Left lung (tissue), 10 donors: ENCODE measurements around the gene MCM10. TPM values are rescaled to one million over a fixed set of nuclear protein-coding genes. Genes with fewer than 3 reads are reported as not detected.

Source experiments
- ATAC-seq: fragments of 200-7000 bp; cut with Tn5 transposase; one replicate; pipeline ENCODE4 v1.9.1; 2020; ENCODE audit warnings: moderate library complexity
- DNase-seq, 4 donors: peaks; one replicate each; pipeline ENCODE4 v3.0.0-alpha.2; 2013 to 2020
- H3K27ac ChIP-seq, 2 donors: fragments of 200-600 bp; sonication (generic) in 1 of 2; one replicate each; pipeline versions ENCODE4 v1.5.0 to v1.8.0; 2020 to 2021
- H3K27me3 ChIP-seq, 2 donors: fragments of 200-600 bp; sonication (generic) in 1 of 2; one replicate each; pipeline versions ENCODE4 v1.5.0 to v1.8.0; 2020 to 2021
- H3K36me3 ChIP-seq, 2 donors: fragments of 200-600 bp; sonication (generic) in 1 of 2; one replicate each; pipeline versions ENCODE4 v1.5.0 to v1.8.0; 2020 to 2021
- H3K4me1 ChIP-seq, 2 donors: fragments of 200-600 bp; one replicate each; pipeline ENCODE4 v1.8.0; 2021
- H3K4me3 ChIP-seq, 2 donors: fragments of 200-600 bp; sonication (generic) in 1 of 2; one replicate each; pipeline versions ENCODE4 v1.5.0 to v1.8.0; 2020 to 2021; ENCODE audit warnings: mild to moderate bottlenecking in 1 of 2
- H3K9me3 ChIP-seq, 2 donors: fragments of 200-600 bp; sonication (generic) in 1 of 2; one replicate each; pipeline versions ENCODE4 v1.5.0 to v1.8.0; 2020 to 2021
- CTCF ChIP-seq, 2 donors: fragments of 200-600 bp; sonication (generic) in 1 of 2; IDR thresholded peaks; one replicate each; pipeline versions ENCODE4 v1.5.0 to v1.8.0; 2021; ENCODE audit warnings: antibody characterized with exemption in 2 of 2
- intact Hi-C, 2 donors: fragments of 100-400 bp; cut with DNase I; formaldehyde crosslinking; loops; one replicate each; pipeline versions ENCODE4 v1.11.2 to v1.14.2; 2022
- polyA plus RNA-seq, 6 donors: library from polyadenylated mRNA; unstranded; fragments of 120-200 nt; gene quantifications; one replicate each; pipeline ENCODE4 v1.2.1, GENCODE V29; 2013; ENCODE audit not compliant: insufficient read length in 6 of 6
- total RNA-seq, 2 donors: library from RNA; stranded (reverse); fragmentation: NEBNext Ultra II Directional; extraction: Animal tissue kit (Norgen Biotek cat#: 25700); gene quantifications; one replicate each; pipeline ENCODE4 v1.2.1, GENCODE V29; 2021
- donor health status: DM: no; HTN: yes; CAD: no.
- donor health status: DM: no; HTN: no; CAD: no.

MCM10 gene
- total and polyA plus RNA-seq, 8 donors, result 4.2 to 13.1 (median 9.2) TPM

GRCh38 chr10:13253726-13254125, 92.4 kb downstream of the MCM10 start:
- DNase-seq (no peak), ATAC-seq (no peak)
- intact Hi-C loops, result no loop called here
- no peaks in the 10 kb centered on the region for H3K27me3 ChIP-seq
- no peak overlapping the region for H3K27ac ChIP-seq
- H3K9me3 ChIP-seq, result no peaks in the 10 kb centered on the region
- no peak for TF ChIP-seq CTCF (IDR thresholded peaks at IDR 0.05)
- H3K4me1 ChIP-seq, result no peaks in the 10 kb centered on the region
- no peak overlapping the region for H3K4me3 ChIP-seq
- H3K36me3 ChIP-seq, result no peaks in the 10 kb centered on the region

DNA sequence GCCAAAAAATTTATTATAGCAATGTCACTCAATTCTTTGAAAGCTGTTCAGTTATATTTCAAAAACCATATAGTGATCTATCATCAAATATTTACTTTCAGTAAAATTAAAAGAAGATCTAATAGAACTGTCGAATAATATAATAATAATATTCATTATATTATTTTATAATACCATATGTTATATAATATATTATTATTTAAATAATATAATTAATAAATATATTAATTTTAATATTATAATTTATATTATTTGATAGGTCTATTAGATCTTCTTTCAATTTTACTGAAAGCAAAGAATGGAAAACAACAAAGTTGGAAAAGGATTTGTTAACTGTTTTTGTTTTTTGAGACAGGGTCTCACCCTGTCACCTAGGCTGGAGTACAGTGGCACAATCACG, 95.3 kb downstream of the MCM10 start:
- H3K4me3 ChIP-seq, result no peak overlapping the region
- no peaks in the 10 kb centered on the region for H3K4me1 ChIP-seq
- intact Hi-C loops, result no loop called here
- ATAC-seq, result no peak
- peaks cover 0 to 4% of the 10 kb centered on the region in 2 donors for H3K9me3 ChIP-seq
- no peak overlapping the region for H3K27ac ChIP-seq
- no peaks in the 10 kb centered on the region for H3K36me3 ChIP-seq
- no peaks in the 10 kb centered on the region for H3K27me3 ChIP-seq
- no peak for DNase-seq
- no peak for TF ChIP-seq CTCF (IDR thresholded peaks at IDR 0.05)

DNA sequence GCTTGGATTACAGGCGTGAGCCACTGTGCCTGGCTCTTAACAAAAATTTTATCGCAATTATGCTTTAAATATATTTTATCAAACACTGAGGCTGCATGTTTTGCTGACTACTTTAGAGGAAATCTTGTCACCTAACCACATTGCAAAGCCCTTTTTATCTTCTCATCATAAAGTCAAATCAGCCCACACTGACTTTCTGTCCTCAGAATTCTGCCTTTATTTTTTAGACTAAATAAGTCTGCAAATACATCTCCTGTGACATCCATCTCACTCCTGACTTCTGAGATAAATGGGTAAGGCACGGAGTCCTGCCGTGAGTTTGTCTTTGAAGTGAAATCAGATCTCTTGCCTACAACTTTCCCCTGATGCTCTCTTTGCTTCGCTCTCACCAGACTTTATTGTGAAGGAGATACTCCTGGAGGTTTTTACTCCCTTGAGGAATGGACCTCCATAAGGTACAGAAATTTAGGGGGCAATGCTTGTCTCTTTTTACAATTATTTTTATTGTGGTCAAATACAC, 96.3 kb downstream of the MCM10 start:
- intact Hi-C loops, result no loop called here
- Histone ChIP-seq H3K36me3 (no peaks in the 10 kb centered on the region), H3K27ac (no peak overlapping the region), H3K9me3 (peaks cover 0 to 4% of the 10 kb centered on the region in 2 donors), H3K27me3 (no peaks in the 10 kb centered on the region), H3K4me1 (no peaks in the 10 kb centered on the region), H3K4me3 (no peak overlapping the region)
- no peak for ATAC-seq
- no peak for TF ChIP-seq CTCF (IDR thresholded peaks at IDR 0.05)
- no peak for DNase-seq

Other genes with a start within 250 kb of the MCM10 start
- 1 to 10 TPM; 7.6 to 7.8 TPM for gene CCDC3, start 159.8 kb upstream of the MCM10 start, total RNA-seq
- 10 to 100 TPM in 1 of 6 donors, 1 to 10 TPM in 5; 6.0 to 11.8 (median 8.7) TPM for gene CCDC3, start 159.8 kb upstream of the MCM10 start, polyA plus RNA-seq
- 10 to 100 TPM; 45.8 to 51.3 TPM for gene OPTN, start 61.4 kb upstream of the MCM10 start, total RNA-seq
- gene OPTN, start 61.4 kb upstream of the MCM10 start, polyA plus RNA-seq, result 10 to 100 TPM; 36.0 to 41.8 (median 36.8) TPM
- not detected for gene UCMA, start 72.8 kb downstream of the MCM10 start, total RNA-seq
- under 1 TPM in 5 of 6 donors, not detected in 1; 0.25 to 0.57 (median 0.34) TPM for gene UCMA, start 72.8 kb downstream of the MCM10 start, polyA plus RNA-seq
- 10 to 100 TPM; 26.4 to 46.9 TPM for gene PHYH, start 138.5 kb downstream of the MCM10 start, total RNA-seq
- gene PHYH, start 138.5 kb downstream of the MCM10 start, polyA plus RNA-seq, result 10 to 100 TPM; 28.0 to 33.0 (median 31.1) TPM
- 10 to 100 TPM; 33.3 to 34.8 TPM for gene SEPHS1, start 186.7 kb downstream of the MCM10 start, total RNA-seq
- gene SEPHS1, start 186.7 kb downstream of the MCM10 start, polyA plus RNA-seq, result 100 to 1,000 TPM in 5 of 6 donors, 10 to 100 TPM in 1; 98.7 to 134 (median 112) TPM